ENCODE data around the gene SULT4A1.

The SULT4A1 gene

GRCh38 chr22:43860831-43861230 lies 1.5 kb downstream of the SULT4A1 start:
- DNase-seq (ENCODE audit: low read depth) = no peak

- DNase-seq (ENCODE audit: low read depth) = no peak
Observed at GRCh38 chr22:43860126-43860525, 2.2 kb downstream of the SULT4A1 start.

GRCh38 chr22:43859621-43860020 lies 2.7 kb downstream of the SULT4A1 start:
- no peak for DNase-seq (ENCODE audit: low read depth)

- no peak for DNase-seq (ENCODE audit: low read depth)
Observed at GRCh38 chr22:43859176-43859575, 3.1 kb downstream of the SULT4A1 start.

GRCh38 chr22:43858156-43858895 lies 4.0 kb downstream of the SULT4A1 start:
- no peak for DNase-seq (ENCODE audit: low read depth)

- no peak for DNase-seq (ENCODE audit: low read depth)
Observed at GRCh38 chr22:43857367-43857766, 4.9 kb downstream of the SULT4A1 start.

GRCh38 chr22:43855431-43855830 lies 6.9 kb downstream of the SULT4A1 start:
- no peak for DNase-seq (ENCODE audit: low read depth)

- no peak for DNase-seq (ENCODE audit: low read depth)
Observed at GRCh38 chr22:43854786-43855271, 7.5 kb downstream of the SULT4A1 start.

- no peak for DNase-seq (ENCODE audit: low read depth)
Observed at GRCh38 chr22:43854121-43854785, 8.1 kb downstream of the SULT4A1 start.

GRCh38 chr22:43853328-43853931 lies 8.9 kb downstream of the SULT4A1 start:
- no peak for DNase-seq (ENCODE audit: low read depth)

- no peak for DNase-seq (ENCODE audit: low read depth)
Observed at GRCh38 chr22:43852573-43853327, 9.6 kb downstream of the SULT4A1 start.

GRCh38 chr22:43851979-43852307 lies 10.4 kb downstream of the SULT4A1 start:
- DNase-seq (ENCODE audit: low read depth) = no peak

GRCh38 chr22:43851058-43851978 lies 11.0 kb downstream of the SULT4A1 start:
- no peak for DNase-seq (ENCODE audit: low read depth)

- DNase-seq (ENCODE audit: low read depth) = no peak
Observed at GRCh38 chr22:43850529-43850928, 11.8 kb downstream of the SULT4A1 start.

GRCh38 chr22:43849731-43850130 lies 12.6 kb downstream of the SULT4A1 start:
- DNase-seq (ENCODE audit: low read depth) = no peak

GRCh38 chr22:43848366-43849171 lies 13.7 kb downstream of the SULT4A1 start:
- no peak for DNase-seq (ENCODE audit: low read depth)

- no peak for DNase-seq (ENCODE audit: low read depth)
Observed at GRCh38 chr22:43847376-43848289, 14.7 kb downstream of the SULT4A1 start.

GRCh38 chr22:43846966-43847365 lies 15.3 kb downstream of the SULT4A1 start:
- no peak for DNase-seq (ENCODE audit: low read depth)

GRCh38 chr22:43845981-43846380 lies 16.3 kb downstream of the SULT4A1 start:
- no peak for DNase-seq (ENCODE audit: low read depth)

Measured in non-pigmented ciliary epithelial cell (primary cell).